Measurements from ENCODE around the gene SLC12A7.
"Not testable (repeated sequence)": the region's sequence is repeated elsewhere in the genome, so short reads cannot be mapped to it uniquely, and the experiment has no call there.

The SLC12A7 gene

DNA sequence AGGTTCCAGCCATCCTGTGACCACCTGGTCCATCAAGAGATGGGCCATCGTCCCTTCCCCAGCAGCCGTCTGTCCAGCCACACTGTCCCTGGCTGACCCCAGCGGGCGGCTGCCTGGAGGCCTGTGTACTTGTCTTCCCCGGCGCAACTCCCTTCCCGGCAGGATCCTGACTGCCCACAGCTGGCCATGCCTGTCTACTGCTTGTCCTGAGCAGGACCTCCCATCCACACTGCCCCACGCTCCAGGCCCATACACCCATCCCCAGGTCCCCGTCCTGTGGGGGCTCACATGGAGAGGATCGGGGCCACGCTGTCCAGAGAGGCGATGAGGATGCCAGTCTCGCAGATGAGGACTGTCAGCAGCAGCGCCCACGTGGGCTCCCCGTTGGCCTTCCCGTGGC lies 35.5 kb downstream of the SLC12A7 start:
- no peak for DNase-seq

DNA sequence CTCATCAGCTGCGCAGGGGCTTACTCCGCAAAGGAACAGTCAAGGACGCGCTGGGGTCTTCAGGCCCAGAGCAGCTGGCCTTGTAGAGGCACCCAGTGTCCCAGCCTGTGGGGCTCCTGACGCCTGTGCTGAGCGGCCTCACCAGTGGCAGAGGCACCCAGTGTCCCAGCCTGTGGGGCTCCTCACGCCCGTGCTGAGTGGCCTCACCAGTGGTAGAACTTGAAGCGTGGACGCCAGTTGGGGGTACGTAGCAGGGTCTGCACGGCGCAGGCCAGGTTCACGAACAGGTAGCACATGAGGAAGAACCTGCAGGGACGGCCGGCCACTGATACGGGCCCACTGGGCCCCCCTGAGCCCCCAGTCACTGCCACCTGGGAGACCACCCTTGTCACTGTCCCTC lies 35.9 kb downstream of the SLC12A7 start:
- DNase-seq = no peak

DNA sequence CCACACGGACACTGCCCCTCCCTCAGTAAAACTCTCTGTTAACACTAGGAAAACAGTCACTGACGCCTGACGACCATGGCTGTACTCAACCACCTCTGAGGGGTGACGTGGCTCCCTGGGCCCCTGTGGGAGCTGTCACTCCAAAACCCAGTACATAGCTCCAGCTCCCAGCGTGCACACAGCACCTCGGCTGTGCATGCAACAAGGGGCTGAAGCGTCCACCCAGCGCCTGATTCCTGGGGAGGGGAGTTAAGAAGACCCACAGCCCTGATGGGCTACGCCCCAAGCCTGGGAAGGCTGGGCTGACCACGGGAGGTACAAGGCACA lies 36.3 kb downstream of the SLC12A7 start:
- no peak for DNase-seq

DNA sequence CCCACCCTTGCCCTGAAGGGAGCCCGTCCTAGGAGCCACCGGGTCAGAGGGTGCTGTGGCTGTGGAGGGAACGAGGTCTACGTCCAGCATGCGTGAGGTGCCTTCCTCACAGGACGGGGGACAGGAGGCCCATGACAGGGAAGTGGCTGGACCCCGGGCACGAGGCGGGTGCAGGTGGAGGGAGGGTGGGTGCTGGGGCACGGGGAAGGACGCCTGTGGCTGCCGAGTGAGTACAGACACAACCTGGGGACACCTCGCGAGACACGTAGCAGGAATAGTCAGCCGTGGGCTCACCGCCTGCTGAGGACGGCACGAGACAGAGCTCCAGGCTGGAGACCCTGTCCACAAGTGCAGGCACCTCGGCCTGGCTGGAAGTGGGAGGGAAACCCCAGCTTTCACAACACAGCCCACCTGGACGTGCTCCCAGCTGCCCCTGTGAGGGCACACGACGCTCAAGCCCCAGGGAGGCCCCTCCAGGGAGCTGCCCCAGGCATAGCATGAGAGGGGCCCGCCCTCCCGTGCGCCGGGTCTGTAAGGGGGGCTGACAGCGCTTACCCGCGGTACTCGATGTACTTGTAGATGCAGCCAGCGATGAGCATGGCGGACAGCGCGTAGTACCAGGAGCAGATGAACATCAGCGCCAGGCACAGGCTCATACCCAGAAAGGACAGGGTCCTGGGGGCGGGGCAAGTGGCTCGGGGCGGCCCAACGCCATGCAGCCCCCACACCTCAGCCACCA lies 36.9 kb downstream of the SLC12A7 start:
- no peak for DNase-seq

DNA sequence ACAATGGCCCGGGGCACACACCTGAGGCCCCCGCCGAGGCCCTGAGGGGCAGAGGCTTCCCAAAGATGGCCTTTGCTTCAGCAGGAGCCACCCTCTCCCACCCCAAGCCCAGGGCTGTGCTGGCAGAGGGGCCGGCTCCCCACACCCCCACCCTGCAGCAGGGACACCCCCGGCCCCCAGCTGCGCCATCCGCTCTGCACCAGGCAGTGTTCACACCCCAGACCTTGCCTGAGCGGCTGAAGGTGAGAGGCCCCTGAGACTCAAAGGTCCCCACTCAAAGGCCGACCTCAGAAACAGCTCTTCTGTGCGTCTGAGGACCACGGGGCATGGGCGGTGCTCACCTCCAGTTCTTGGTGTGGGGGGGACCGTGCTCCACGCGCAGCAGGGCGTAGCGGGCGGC lies 37.6 kb downstream of the SLC12A7 start:
- DNase-seq = no peak

DNA sequence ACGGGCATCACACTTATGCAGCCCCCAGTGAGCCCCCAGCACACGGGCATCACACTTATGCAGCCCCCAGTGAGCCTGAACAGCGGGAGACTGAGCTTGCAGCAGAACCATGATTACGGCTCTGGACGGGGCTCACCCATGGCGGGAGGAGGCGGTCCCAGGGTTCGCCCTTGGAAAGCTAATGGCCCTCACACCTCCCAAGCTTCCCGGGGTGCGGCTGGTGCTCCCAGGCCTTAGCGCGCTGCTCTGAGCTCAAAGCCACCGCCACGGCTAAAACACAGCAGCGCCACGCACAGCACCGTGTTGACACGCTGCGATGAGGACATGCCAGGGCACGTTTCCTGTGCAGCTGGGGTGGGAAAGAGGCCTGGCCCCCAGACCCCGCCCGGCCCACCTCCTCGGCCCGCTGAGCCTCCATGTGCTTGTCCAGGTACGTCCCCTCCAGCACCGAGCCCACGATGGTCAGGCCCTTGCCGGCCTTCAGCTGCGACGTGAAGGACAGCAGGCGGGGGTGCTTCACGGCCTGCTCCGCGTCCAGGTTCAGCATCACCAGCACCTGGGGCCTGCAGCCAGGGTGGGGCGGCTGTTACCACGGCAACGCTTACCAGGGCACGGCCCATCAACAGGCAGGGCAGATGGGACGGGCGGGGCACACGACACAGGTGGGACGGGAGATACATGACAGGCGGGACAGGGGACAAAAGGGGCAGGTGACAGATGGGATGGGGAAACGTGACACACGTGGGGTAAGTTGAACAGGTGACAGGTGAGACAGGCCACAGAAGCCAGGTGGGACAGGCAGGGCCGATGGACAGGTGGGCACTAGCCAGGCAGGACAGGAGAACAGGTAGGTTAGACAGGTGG lies 38.4 kb downstream of the SLC12A7 start:
- no peak for DNase-seq

DNA sequence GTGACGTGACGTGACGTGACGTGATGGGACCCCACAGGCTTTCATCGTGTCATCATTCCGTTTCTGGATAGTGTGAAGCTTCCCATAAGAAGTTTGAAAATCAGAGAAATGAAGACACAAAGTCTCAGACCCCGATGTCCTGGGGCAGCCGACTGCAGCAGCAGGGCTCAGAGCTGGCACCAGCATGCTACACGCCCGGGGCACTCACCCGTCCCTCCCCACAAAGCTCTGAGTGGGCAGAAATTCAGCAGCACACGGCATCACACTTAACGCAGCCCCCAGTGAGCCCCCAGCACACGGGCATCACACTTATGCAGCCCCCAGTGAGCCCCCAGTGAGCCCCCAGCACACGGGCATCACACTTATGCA lies 42.2 kb downstream of the SLC12A7 start:
- no peak for DNase-seq

DNA sequence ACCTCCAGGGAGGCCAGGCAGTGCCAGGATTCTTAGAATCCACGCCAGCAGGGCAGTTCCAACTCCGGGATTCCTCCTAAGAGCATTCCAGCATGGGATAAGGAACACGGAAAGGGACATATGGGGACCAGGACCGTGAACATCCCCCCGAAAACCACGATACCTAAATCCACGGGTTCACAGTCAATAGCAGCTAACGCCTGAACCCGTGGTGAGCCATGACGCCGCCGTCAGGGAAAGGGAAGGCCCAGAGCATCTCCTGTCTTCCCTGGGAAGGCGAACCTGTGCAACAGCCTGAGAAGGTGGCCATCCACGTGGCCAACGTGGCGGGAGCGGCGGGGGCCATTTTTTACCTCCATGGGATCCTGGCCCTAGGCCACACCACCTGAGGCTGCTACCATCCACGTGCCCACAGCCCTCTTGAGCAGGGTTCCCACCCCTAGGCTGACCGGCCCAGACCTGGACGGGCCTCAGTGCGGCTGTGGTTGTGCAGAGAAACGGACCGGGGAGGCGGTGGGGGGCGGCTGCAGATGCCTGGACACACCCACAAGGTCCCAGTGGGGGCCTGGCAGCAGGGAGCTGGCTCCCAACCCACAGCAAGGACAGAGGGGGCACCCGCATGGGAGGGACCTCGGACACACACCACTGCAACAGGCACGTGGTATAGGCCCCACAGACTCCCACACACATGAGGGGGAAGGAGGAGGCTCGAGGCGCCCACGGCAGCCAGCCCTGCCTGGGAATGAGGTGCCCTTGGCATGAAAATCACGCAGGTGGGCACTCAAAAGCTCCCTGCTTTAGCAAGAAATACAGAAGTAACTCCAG lies 42.8 kb downstream of the SLC12A7 start:
- no peak for DNase-seq

DNA sequence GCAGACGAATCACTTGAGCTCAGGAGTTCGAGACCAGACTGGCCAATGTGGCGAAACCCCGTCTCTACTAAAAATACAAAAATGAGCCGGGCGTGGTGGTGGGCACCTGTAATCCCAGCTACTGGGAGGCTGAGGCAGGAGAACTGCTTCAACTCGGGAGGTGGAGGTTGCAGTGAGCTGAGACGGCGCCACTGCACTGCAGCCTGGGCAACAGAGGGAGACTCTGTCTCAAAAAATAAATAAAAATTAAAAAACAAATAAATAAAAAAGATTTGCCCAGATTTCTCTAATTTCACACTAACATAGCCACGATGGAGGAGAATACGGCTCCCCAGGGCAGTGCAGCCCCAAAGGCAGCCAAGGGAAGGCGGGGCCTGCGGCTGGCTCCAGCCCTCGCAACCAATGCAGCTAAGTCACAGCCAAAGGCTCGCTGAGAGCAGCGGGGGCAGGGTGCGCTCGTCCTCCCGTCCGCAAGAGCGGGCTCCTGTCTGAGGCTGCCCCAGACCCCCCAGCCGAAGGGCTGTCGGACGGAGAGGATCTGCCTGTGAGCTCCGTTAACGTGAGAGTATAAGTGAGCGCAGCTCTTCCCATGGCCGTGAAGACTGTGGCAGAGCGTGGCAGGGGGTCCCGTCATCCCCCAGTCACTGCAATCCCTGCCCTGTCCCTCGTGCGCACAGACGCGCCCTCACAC lies 43.5 kb downstream of the SLC12A7 start:
- no peak for DNase-seq

DNA sequence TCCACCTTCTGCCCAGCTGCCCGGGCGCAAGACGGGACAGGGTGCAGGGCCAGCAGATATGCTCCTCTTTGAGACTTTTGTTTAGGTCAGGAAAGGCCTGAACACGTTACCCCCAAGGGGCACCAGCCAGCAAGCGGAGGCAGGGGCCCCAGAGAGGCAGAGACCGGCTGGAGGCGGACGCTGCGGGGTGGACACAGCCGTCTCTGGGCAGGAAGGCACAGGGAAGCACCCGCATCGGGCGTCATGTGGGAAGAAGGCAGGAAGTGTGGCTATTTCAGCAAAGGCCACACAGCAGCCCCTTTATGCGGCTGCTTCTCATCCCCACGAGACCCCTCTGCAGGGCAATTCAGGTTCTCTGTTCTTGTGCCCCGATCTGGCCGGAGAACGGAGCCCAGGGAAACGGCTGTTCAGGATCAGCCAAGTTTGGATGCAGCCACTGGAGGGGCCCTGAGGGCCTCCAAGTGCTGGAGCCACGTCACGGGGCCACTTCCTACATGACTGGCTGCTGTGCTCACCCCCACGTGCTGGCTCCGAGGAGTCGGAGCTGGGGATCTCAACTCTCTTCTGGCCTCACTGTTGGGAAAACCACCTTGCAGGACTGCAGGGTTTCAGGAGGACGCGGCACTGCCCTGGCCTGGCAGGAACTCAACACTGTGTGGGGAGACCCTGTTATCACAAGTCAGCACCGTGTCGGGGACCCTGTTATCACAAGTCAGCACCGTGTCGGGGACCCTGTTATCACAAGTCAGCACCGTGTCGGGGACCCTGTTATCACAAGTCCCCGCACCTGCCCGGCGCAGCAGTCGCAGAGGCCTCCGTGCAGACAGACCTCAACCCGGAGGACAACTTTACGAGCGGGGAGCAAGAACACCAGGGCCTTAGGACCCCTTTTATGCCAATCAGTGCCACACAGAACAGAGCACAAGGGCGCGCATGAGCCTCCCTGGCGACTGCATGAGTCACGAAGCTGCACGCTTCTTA lies 44.4 kb downstream of the SLC12A7 start:
- no peak for DNase-seq

DNA sequence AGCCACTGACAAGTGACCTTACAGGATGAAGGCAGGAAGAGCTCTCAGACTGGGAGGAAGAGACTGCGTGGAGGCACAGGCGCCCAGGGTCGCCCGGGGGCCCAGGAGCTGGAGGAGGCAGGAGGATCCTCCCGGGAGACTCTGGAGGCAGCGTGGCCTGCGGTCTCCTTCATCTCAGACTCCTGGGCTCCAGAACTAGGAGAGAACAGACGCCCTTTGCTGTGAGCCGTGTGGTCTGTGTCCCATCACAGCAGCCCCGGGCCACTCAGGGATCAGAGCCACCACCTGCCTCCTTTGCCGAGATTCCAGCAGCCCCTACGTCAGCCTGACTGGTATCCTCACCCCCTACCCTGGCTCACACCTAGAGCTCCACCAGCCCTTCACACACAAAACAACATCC lies 45.2 kb downstream of the SLC12A7 start:
- no peak for DNase-seq

DNA sequence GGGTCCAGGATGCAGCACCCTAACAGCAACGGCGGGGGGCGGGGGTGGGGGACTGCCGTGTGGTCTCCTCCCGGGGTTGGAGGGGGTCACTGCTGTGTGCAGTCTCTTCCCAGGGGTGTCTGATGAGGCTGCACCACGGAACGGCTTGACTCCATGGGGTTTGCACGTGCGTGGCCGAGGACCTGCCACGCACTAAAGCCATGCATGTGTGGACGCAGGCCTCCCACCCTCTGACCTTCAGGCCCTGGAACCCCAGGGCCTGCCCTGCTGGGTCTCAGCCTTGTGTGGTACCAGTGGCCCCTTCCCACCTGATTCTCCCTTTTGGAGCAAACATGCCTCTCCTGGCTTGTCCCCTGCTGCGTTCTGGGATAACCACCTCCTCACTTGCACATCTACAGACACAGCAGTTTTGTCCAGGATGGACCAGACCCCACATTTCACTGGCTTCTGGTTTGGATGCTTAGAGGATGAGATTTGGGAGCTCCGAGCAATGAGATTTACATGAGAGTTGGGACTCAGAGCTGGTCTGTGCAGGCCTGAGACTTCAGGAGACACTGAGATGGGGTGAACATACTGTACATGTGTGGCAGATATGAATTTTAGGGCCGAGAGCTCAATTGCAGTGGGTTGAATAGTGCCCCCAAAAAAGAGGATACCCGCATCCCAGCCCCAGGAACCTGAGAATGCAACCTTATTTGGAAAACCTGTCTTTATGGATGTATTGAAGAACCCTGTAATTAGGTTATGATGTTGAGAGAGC lies 45.8 kb downstream of the SLC12A7 start:
- DNase-seq = no peak

DNA sequence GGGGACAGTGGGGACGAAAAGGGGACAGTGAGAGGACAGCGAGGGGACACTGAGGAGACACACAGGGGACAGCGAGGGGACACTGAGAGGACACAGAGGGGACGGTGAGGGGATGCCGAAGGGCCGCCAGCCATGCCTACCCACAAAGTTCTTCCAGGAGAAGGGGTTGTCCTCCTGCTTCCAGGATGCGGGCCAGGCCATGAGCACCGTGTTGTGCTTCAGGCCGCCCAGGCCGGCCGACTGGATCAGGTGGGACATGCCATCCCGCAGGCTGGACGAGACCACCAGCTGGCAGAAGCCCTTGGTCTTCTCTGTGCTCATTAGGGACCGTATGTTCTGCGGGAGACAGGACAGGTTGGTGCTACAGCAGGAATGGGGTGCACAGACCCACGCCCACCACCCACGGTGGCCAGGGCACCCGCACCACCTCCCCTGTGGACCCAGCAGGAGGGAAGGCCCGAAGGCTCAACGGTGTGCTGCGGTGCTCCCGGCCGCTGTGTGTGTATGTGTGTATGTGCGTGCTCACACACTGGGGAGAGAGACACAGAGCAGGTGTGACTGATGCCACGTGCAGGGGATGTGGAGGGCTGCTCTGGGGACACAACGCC lies 46.6 kb downstream of the SLC12A7 start:
- no peak for DNase-seq

DNA sequence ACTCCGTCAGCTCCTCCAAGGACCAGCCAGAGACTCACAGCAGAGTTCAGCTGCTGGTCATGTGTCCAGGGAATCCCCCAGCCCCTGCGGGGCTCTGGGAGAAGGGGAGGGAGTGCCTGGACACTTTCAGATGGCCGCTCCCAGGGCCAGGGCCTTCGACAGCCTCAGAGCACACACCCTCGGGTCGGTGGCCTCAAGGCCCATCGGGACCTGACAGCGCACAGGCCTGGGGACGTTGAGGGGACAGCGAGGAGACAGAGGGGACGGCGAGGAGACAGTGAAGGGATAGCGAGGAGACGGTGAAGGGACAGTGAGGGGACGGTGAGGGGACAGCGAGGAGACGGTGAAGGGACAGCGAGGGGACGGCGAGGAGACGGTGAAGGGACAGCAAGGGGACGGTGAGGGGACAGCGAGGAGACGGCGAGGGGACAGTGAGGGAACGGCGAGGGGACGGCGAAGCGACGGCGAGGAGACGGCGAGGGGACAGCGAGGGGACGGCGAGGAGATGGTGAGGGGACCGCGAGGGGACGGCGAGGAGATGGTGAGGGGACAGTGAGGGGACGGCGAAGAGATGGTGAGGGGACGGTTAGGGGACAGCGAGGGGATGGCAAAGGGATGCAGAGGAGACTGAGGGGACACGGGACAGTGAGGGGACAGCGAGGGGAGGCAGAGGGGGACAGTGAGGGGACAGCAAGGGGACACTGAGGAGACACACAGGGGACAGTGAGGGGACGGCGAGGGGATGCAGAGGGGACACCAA lies 47.3 kb downstream of the SLC12A7 start:
- no peak for DNase-seq

DNA sequence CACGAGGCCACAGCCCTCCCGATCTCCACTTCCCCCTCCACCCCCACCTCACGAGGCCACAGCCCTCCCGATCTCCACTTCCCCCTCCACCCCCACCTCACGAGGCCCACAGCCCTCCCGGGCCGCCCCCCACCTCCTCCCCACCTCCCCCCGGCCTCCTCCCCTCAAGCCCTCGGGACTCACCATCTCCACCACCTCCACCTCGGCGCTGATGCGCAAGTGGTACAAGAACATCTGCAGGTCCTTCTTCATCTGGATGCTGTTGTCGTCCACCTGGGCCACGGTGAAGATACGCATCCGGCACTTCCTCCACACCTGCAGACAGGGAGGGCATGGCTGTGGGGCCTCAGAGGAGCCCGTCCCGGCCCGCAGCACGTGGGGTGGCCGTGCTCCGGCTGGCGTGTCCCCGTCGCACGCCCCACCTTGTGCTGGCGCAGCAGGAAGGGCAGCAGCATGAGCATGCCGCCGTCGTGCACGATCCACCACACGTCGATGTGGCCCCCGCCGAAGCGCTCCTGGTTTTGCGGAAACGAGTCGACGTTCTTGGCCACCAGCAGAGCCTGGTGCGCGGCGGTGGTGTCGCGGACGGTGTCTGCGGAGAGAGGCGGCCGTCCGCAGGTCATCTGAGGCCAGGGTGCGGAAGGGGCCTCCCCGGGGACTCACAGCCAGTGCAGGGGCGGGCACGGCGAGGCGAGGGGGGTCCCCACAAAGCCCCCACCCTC lies 48.0 kb downstream of the SLC12A7 start:
- DNase-seq = no peak

DNA sequence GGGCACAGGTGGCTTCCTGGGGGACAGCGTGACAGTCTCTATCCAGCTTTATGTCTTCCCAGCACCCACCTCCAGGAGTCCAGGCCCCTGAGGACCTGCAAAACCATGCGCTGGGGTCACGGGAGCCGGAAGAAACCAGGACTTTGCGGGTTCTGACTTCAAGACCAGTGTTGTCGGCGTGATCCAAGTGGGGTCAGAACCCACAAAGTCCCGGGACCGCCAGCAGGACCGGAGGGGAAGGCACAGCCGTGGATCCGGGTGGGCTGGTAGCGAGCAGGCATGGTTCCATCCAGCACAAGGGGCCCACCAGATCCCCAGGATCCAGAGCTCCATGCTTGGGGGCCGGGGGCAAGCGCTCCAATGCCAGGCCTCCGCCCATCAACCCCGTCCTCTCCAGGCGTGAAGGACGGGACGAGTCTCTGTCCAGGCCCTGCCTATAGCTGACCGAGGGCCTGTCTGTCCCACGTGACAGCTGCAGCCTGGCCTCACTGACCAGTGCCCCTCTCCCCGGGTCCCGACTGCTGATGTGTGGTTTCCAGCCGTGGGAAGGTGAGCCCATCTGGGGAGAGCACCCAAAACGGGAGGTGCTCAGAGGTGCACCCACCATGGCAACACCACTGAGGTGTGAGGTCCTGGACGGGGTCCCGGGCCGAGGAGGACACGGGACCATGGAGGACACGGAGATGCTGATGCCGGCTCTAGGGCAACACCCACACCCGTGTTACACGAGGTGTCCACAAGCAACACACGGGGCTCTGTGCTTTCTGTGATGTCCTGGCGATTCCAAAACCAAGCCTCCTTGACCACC lies 48.9 kb downstream of the SLC12A7 start:
- DNase-seq = no peak

DNA sequence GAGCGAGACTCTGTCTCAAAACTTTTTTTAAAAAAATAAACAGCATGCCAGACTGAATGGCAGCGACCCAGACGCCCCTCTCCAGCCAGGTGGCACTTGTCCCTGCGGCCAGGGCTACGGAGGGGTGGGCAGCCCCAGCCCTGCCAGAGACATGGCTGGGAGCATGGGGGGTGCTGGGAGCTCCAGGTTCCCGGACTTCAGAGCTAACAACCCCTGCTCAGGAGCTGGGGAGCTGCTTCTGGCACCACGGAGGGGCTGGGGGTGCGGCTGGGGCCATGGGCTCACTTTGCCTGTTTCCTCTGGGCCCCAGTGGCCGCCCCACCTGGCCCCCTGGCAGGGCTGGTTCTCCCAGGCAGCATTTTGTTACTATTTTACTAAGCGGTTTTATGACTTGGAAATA lies 49.9 kb downstream of the SLC12A7 start:
- DNase-seq = no peak

DNA sequence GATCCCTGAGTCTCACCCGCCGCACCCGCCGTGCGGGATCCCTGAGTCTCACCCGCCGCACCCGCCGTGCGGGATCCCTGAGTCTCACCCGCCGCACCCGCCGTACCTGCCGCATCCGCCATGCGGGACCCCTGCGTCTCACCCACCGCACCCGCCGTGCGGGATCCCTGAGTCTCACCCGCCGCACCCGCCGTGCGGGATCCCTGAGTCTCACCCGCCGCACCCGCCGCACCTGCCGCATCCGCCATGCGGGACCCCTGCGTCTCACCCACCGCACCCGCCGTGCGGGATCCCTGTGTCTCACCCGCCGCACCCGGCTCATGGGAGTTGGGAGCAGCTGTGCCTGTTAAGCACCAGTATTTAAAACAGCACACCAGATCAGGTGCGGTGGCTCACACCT lies 50.6 kb downstream of the SLC12A7 start:
- DNase-seq = not testable (repeated sequence)
